ENCODE results near the gene RUSC2.

Gene RUSC2

GRCh38 chr9:35487081-35487480 is 2.8 kb upstream of the RUSC2 start:
- TF ChIP-seq REST (IDR thresholded peaks at IDR 0.05; ENCODE audit: insufficient read depth in 1 of 2, low read depth in 2 of 2, low read length in 2 of 2) (no peak), TAF1 (IDR thresholded peaks at IDR 0.05; ENCODE audit: borderline replicate concordance, insufficient read depth, low read length) (no peak), POLR2AphosphoS5 (IDR thresholded peaks at IDR 0.05; ENCODE audit: low read depth, low read length) (no peak), FOXP2 (optimal IDR thresholded peaks at IDR 0.05; ENCODE audit: borderline replicate concordance, extremely low read depth, extremely low read length, insufficient read depth) (no peak), SIN3A (IDR thresholded peaks at IDR 0.05; ENCODE audit: borderline replicate concordance, insufficient read depth, low read length) (no peak)

- 0 out of 2 replicates have a peak, but pooled peaks have one; percentile 46 for TF ChIP-seq SIN3A (IDR thresholded peaks at IDR 0.05; ENCODE audit: borderline replicate concordance, insufficient read depth, low read length)
- peak; percentile 66 for TF ChIP-seq POLR2AphosphoS5 (IDR thresholded peaks at IDR 0.05; ENCODE audit: low read depth, low read length)
- TF ChIP-seq FOXP2 (optimal IDR thresholded peaks at IDR 0.05; ENCODE audit: borderline replicate concordance, extremely low read depth, extremely low read length, insufficient read depth) = no peak
- peak; percentile 53; the same call in 1 of the 2 replicates for TF ChIP-seq TAF1 (IDR thresholded peaks at IDR 0.05; ENCODE audit: borderline replicate concordance, insufficient read depth, low read length)
- no peak for TF ChIP-seq REST (IDR thresholded peaks at IDR 0.05; ENCODE audit: insufficient read depth in 1 of 2, low read depth in 2 of 2, low read length in 2 of 2)
Measured at GRCh38 chr9:35488021-35488420, 1.9 kb upstream of the RUSC2 start.

- no peak for TF ChIP-seq REST (IDR thresholded peaks at IDR 0.05; ENCODE audit: insufficient read depth in 1 of 2, low read depth in 2 of 2, low read length in 2 of 2)
- no peak for TF ChIP-seq POLR2AphosphoS5 (IDR thresholded peaks at IDR 0.05; ENCODE audit: low read depth, low read length)
- no peak for TF ChIP-seq FOXP2 (optimal IDR thresholded peaks at IDR 0.05; ENCODE audit: borderline replicate concordance, extremely low read depth, extremely low read length, insufficient read depth)
- TF ChIP-seq SIN3A (IDR thresholded peaks at IDR 0.05; ENCODE audit: borderline replicate concordance, insufficient read depth, low read length) = no peak
- TF ChIP-seq TAF1 (IDR thresholded peaks at IDR 0.05; ENCODE audit: borderline replicate concordance, insufficient read depth, low read length) = no peak
Measured at GRCh38 chr9:35488566-35489312, 1.2 kb upstream of the RUSC2 start.

- TF ChIP-seq POLR2AphosphoS5 (IDR thresholded peaks at IDR 0.05; ENCODE audit: low read depth, low read length) (no peak), SIN3A (IDR thresholded peaks at IDR 0.05; ENCODE audit: borderline replicate concordance, insufficient read depth, low read length) (no peak), REST (IDR thresholded peaks at IDR 0.05; ENCODE audit: insufficient read depth in 1 of 2, low read depth in 2 of 2, low read length in 2 of 2) (no peak), FOXP2 (optimal IDR thresholded peaks at IDR 0.05; ENCODE audit: borderline replicate concordance, extremely low read depth, extremely low read length, insufficient read depth) (no peak), TAF1 (IDR thresholded peaks at IDR 0.05; ENCODE audit: borderline replicate concordance, insufficient read depth, low read length) (no peak)
Measured at GRCh38 chr9:35490155-35490909, 421 bp downstream of the RUSC2 start.
